Liver (tissue), 9 donors: Measurements from ENCODE around the gene CDH15. TPM values are rescaled to one million over a fixed set of nuclear protein-coding genes. Genes with fewer than 3 reads are reported as not detected.

Experiments
- DNase-seq: peaks from one replicate; pipeline ENCODE4 v3.0.0-alpha.2; 2017; ENCODE audit warnings: low spot score
- H3K27ac ChIP-seq, 2 donors: one replicate each; pipeline ENCODE4 v1.7.0; 2013; ENCODE audit warnings: inconsistent platforms in 2 of 2, low read length in 2 of 2, control low read depth in 1 of 2, low read depth in 1 of 2, mild to moderate bottlenecking in 1 of 2
- H3K27me3 ChIP-seq, 4 donors: one replicate each; pipeline versions ENCODE4 v1.6.1 to v1.7.0; 2013; ENCODE audit warnings: low read length in 3 of 4, inconsistent platforms in 1 of 4, mild to moderate bottlenecking in 1 of 4, moderate library complexity in 1 of 4; ENCODE audit not compliant: control insufficient read depth in 4 of 4, insufficient read depth in 4 of 4
- H3K36me3 ChIP-seq, 4 donors: one replicate each; pipeline versions ENCODE4 v1.6.1 to v1.7.0; 2013; ENCODE audit warnings: low read length in 3 of 4, mild to moderate bottlenecking in 3 of 4, low read depth in 1 of 4, moderate library complexity in 1 of 4; ENCODE audit not compliant: control insufficient read depth in 4 of 4, insufficient read depth in 3 of 4
- H3K4me1 ChIP-seq, 4 donors: one replicate each; pipeline versions ENCODE4 v1.6.1 to v1.7.0; 2013; ENCODE audit warnings: low read length in 3 of 4, mild to moderate bottlenecking in 3 of 4, moderate library complexity in 1 of 4; ENCODE audit not compliant: control insufficient read depth in 4 of 4, insufficient read depth in 4 of 4
- H3K4me3 ChIP-seq, 3 donors: one replicate each; pipeline versions ENCODE4 v1.6.1 to v1.7.0; 2013; ENCODE audit warnings: low read length in 3 of 3, control low read depth in 1 of 3, low read depth in 1 of 3, mild to moderate bottlenecking in 1 of 3
- H3K9ac ChIP-seq, 2 donors: one replicate each; pipeline ENCODE4 v1.7.0; 2013; ENCODE audit warnings: low read length in 2 of 2, mild to moderate bottlenecking in 2 of 2, moderate library complexity in 2 of 2, control low read depth in 1 of 2, low read depth in 1 of 2
- H3K9me3 ChIP-seq, 4 donors: one replicate each; pipeline versions ENCODE4 v1.6.1 to v1.7.0; 2013; ENCODE audit warnings: low read length in 3 of 4; ENCODE audit not compliant: control insufficient read depth in 4 of 4
- CTCF ChIP-seq: fragments of 150-350 bp; IDR thresholded peaks from 2 replicates; pipeline ENCODE4 v1.5.1; 2017; ENCODE audit warnings: improper control_type of control experiment, low read depth, low read length; ENCODE audit not compliant: missing input control
- EGR1 ChIP-seq, 2 donors: IDR thresholded peaks; 2 replicates each; pipeline ENCODE4 v1.6.1; 2016 to 2018; ENCODE audit warnings: antibody characterized with exemption in 2 of 2, low read depth in 2 of 2
- FOXA1 ChIP-seq: IDR thresholded peaks from 2 replicates; pipeline ENCODE4 v1.6.1; 2016; ENCODE audit warnings: antibody characterized with exemption
- FOXA2 ChIP-seq: IDR thresholded peaks from 2 replicates; pipeline ENCODE4 v1.6.1; 2016; ENCODE audit warnings: antibody characterized with exemption
- GABPA ChIP-seq, 2 donors: IDR thresholded peaks in 1 of 2; conservative IDR thresholded peaks in 1 of 2; 2 replicates each; pipeline ENCODE4 v1.6.1; 2016; ENCODE audit warnings: antibody characterized with exemption in 2 of 2, mild to moderate bottlenecking in 1 of 2, moderate library complexity in 1 of 2
- HNF4A ChIP-seq, 2 donors: conservative IDR thresholded peaks; 2 replicates each; pipeline ENCODE4 v1.6.1; 2016; ENCODE audit warnings: antibody characterized with exemption in 2 of 2, mild to moderate bottlenecking in 2 of 2
- HNF4G ChIP-seq: IDR thresholded peaks from 2 replicates; pipeline ENCODE4 v1.6.1; 2016; ENCODE audit warnings: antibody characterized with exemption
- JUND ChIP-seq, 2 donors: IDR thresholded peaks; 2 replicates each; pipeline ENCODE4 v1.6.1; 2016; ENCODE audit warnings: antibody characterized with exemption in 2 of 2
- MAX ChIP-seq: IDR thresholded peaks from 2 replicates; pipeline ENCODE4 v1.6.1; 2016; ENCODE audit warnings: antibody characterized with exemption
- NR2F2 ChIP-seq: IDR thresholded peaks from 2 replicates; pipeline ENCODE4 v1.6.1; 2016; ENCODE audit warnings: antibody characterized with exemption
- RAD21 ChIP-seq, 2 donors: IDR thresholded peaks; 2 replicates each; pipeline ENCODE4 v1.6.1; 2016; ENCODE audit warnings: antibody characterized with exemption in 2 of 2, mild to moderate bottlenecking in 2 of 2
- REST ChIP-seq: IDR thresholded peaks from 2 replicates; pipeline ENCODE4 v1.6.1; 2016; ENCODE audit warnings: antibody characterized with exemption, mild to moderate bottlenecking
- RXRA ChIP-seq, 2 donors: IDR thresholded peaks; 2 replicates each; pipeline ENCODE4 v1.6.1; 2017 to 2018; ENCODE audit warnings: antibody characterized with exemption in 2 of 2, mild to moderate bottlenecking in 1 of 2
- SP1 ChIP-seq: IDR thresholded peaks from 2 replicates; pipeline ENCODE4 v1.6.1; 2018; ENCODE audit warnings: antibody characterized with exemption, mild to moderate bottlenecking
- TAF1 ChIP-seq: conservative IDR thresholded peaks from 2 replicates; pipeline ENCODE4 v1.6.1; 2016; ENCODE audit warnings: antibody characterized with exemption, mild to moderate bottlenecking
- YY1 ChIP-seq: IDR thresholded peaks from 2 replicates; pipeline ENCODE4 v1.6.1; 2016; ENCODE audit warnings: antibody characterized with exemption, mild to moderate bottlenecking
- ZBTB33 ChIP-seq: IDR thresholded peaks from 2 replicates; pipeline ENCODE4 v1.6.1; 2016; ENCODE audit warnings: antibody characterized with exemption
- WGBS: extraction: QIAGEN DNeasy Blood & Tissue Kit; methylation state at CpG from one replicate; pipeline ENCODE4 v1.1.7; 2013; 5-methylcytosine and 5-hydroxymethylcytosine counted together
- polyA plus RNA-seq, 2 donors: library from polyadenylated mRNA; stranded (reverse) in 1 of 2; unstranded in 1 of 2; fragments of 200-250 nt in 1 of 2; fragments of >200 nt in 1 of 2; fragmentation: Nextera tagmentation in 1 of 2; extraction: Ambion mirVana in 1 of 2; gene quantifications; one replicate each; pipeline versions ENCODE4 v1.2.1 to v1.2.3, GENCODE V29; 2013 to 2015
- total RNA-seq, 2 donors: library from RNA; depleted of rRNA; stranded (reverse); fragments of >200 nt; gene quantifications; one replicate each; pipeline ENCODE4 v1.2.3, GENCODE V29; 2014
- TF ChIP-seq, protein P1 (sequence below): IDR thresholded peaks from 2 replicates; pipeline ENCODE4 v1.6.1; 2016; ENCODE audit warnings: antibody characterized with exemption
- donor health status: healthy.
- donor health status: healthy.
- donor health status: healthy.
- donor health status: healthy.
- donor health status: healthy.

Gene CDH15
- total and polyA plus RNA-seq, 4 donors = 0.12 TPM; not detected in 3

GRCh38 chr16:89138513-89138795 lies 33.1 kb upstream of the CDH15 start (continued):
- TF ChIP-seq RXRA (IDR thresholded peaks at IDR 0.05) = no peak

DNA sequence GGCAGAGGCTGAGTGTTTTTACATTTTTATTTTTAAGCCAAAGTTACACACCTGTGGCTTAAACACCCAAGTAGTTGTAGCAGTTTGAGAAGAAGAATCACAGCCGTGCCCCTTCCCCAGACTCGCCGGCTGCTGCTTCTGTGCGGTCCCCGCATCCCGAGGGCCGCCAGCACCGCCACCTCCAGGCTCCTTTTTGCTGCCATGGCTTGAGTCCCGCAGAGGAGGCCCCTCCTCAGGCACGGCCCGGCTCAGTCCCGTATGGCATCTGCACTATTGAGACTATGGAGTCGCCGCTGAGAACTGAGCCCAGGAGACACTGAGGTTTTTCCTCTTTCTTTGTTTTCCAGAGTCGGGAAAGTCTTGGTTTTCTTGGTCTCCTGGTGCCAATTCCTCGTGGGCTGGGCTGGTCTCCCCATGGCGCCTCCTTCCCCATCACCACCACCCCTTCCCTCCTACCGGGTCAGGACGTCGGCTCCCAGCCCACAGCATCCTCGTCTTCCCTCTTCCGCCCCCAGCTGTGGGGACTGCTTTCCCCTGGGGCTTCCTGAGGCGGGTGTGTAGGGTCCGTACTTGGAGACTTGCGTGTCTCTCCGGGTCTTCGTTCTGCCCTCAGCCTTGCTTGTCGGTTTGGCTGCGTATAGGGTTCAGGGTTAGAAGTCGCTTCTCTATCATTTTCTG lies 32.6 kb upstream of the CDH15 start:
- no peak overlapping the region for H3K4me3 ChIP-seq
- no peak overlapping the region for H3K9ac ChIP-seq
- H3K27ac ChIP-seq = no peak overlapping the region
- TF ChIP-seq REST (no peak), ZBTB33 (no peak), RAD21 (IDR thresholded peaks at IDR 0.05) (no peak), CTCF (no peak), HNF4A (conservative IDR thresholded peaks at IDR 0.05) (no peak), EGR1 (IDR thresholded peaks at IDR 0.05; ENCODE audit: low read depth in 2 of 2) (no peak), SP1 (no peak), JUND (IDR thresholded peaks at IDR 0.05) (no peak), GABPA (IDR thresholded peaks at IDR 0.05 in 1 of 2, conservative IDR thresholded peaks at IDR 0.05 in 1 of 2) (no peak), FOXA2 (no peak), TAF1 (no peak), YY1 (no peak), RXRA (IDR thresholded peaks at IDR 0.05) (no peak), FOXA1 (no peak), HNF4G (no peak), MAX (no peak), NR2F2 (no peak)
- TF ChIP-seq, protein P1, sequence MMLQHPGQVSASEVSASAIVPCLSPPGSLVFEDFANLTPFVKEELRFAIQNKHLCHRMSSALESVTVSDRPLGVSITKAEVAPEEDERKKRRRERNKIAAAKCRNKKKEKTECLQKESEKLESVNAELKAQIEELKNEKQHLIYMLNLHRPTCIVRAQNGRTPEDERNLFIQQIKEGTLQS = no peak
- no peaks in the 10 kb centered on the region for H3K4me1 ChIP-seq
- WGBS = 95% methylated on average over 30 of the region's 30 CpGs
- no peaks in the 10 kb centered on the region for H3K9me3 ChIP-seq
- H3K36me3 ChIP-seq = peaks cover 1 to 30% (median 10%) of the 10 kb centered on the region in 4 donors
- no peak for DNase-seq
- no peaks in the 10 kb centered on the region for H3K27me3 ChIP-seq
